Subcutaneous abdominal adipose tissue (tissue), 5 donors: ENCODE results near the gene AGAP1.

Experiments
- H3K27ac ChIP-seq: one replicate; pipeline ENCODE4 v1.7.0; 2013; ENCODE audit warnings: low read depth, mild to moderate bottlenecking, inconsistent platforms, low read length, moderate library complexity
- H3K27me3 ChIP-seq, 5 donors: one replicate each; pipeline ENCODE4 v1.7.0; 2013; ENCODE audit warnings: low read length in 5 of 5, inconsistent platforms in 1 of 5; ENCODE audit not compliant: control insufficient read depth in 5 of 5, insufficient read depth in 4 of 5
- H3K36me3 ChIP-seq, 5 donors: one replicate each; pipeline ENCODE4 v1.7.0; 2013; ENCODE audit warnings: low read length in 5 of 5; ENCODE audit not compliant: control insufficient read depth in 5 of 5, insufficient read depth in 5 of 5
- H3K4me1 ChIP-seq, 5 donors: one replicate each; pipeline ENCODE4 v1.7.0; 2013; ENCODE audit warnings: low read length in 5 of 5, mild to moderate bottlenecking in 3 of 5, moderate library complexity in 1 of 5; ENCODE audit not compliant: control insufficient read depth in 5 of 5, insufficient read depth in 5 of 5
- H3K4me3 ChIP-seq, 5 donors: one replicate each; pipeline ENCODE4 v1.7.0; 2013; ENCODE audit warnings: low read length in 5 of 5, low read depth in 1 of 5
- H3K9ac ChIP-seq, 5 donors: one replicate each; pipeline ENCODE4 v1.7.0; 2013; ENCODE audit warnings: low read length in 5 of 5, mild to moderate bottlenecking in 4 of 5, moderate library complexity in 3 of 5
- H3K9me3 ChIP-seq, 5 donors: one replicate each; pipeline ENCODE4 v1.7.0; 2013; ENCODE audit warnings: low read length in 5 of 5; ENCODE audit not compliant: control insufficient read depth in 5 of 5
- donor health status: healthy.
- donor health status: healthy.
- donor health status: healthy.
- donor health status: healthy.
- donor health status: healthy.

The AGAP1 gene

GRCh38 chr2:235685024-235685721 lies 191.3 kb downstream of the AGAP1 start:
- no peaks in the 10 kb centered on the region for H3K36me3 ChIP-seq
- H3K27me3 ChIP-seq, result peaks cover 0 to 2% (median 0%) of the 10 kb centered on the region in 5 donors
- H3K4me1 ChIP-seq, result peaks cover 4 to 12% (median 9%) of the 10 kb centered on the region in 5 donors
- H3K9ac ChIP-seq, result no peak overlapping the region
- H3K4me3 ChIP-seq, result no peak overlapping the region
- H3K27ac ChIP-seq, result no peak overlapping the region
- no peaks in the 10 kb centered on the region for H3K9me3 ChIP-seq

GRCh38 chr2:235688511-235689426 lies 194.9 kb downstream of the AGAP1 start:
- H3K4me1 ChIP-seq, result peaks cover 4 to 12% (median 9%) of the 10 kb centered on the region in 5 donors

GRCh38 chr2:235689427-235689853 lies 195.6 kb downstream of the AGAP1 start:
- Histone ChIP-seq H3K27ac (no peak overlapping the region), H3K4me1 (peaks cover 4 to 12% (median 9%) of the 10 kb centered on the region in 5 donors), H3K9ac (no peak overlapping the region), H3K27me3 (peaks cover 0 to 2% (median 0%) of the 10 kb centered on the region in 5 donors), H3K4me3 (no peak overlapping the region), H3K36me3 (no peaks in the 10 kb centered on the region), H3K9me3 (no peaks in the 10 kb centered on the region)

More at GRCh38 chr2:235688511-235689426, 194.9 kb downstream of the AGAP1 start:
- Histone ChIP-seq H3K4me3 (no peak overlapping the region), H3K27ac (no peak overlapping the region), H3K27me3 (peaks cover 0 to 2% (median 0%) of the 10 kb centered on the region in 5 donors), H3K9ac (no peak overlapping the region), H3K9me3 (no peaks in the 10 kb centered on the region), H3K36me3 (no peaks in the 10 kb centered on the region)

- no peak overlapping the region for H3K9ac ChIP-seq
- H3K4me1 ChIP-seq, result peaks cover under 1 to 5% (median 2%) of the 10 kb centered on the region in 5 donors
- H3K27ac ChIP-seq, result no peak overlapping the region
- H3K27me3 ChIP-seq, result no peaks in the 10 kb centered on the region
- no peaks in the 10 kb centered on the region for H3K36me3 ChIP-seq
- H3K9me3 ChIP-seq, result no peaks in the 10 kb centered on the region
- H3K4me3 ChIP-seq, result no peak overlapping the region
These were observed 196.4 kb downstream of the AGAP1 start for GRCh38 chr2:235690082-235690808.

- Histone ChIP-seq H3K4me3 (no peak overlapping the region), H3K27me3 (no peaks in the 10 kb centered on the region), H3K9ac (no peak overlapping the region), H3K9me3 (no peaks in the 10 kb centered on the region), H3K27ac (no peak overlapping the region), H3K36me3 (no peaks in the 10 kb centered on the region), H3K4me1 (no peaks in the 10 kb centered on the region)
These were observed 197.1 kb downstream of the AGAP1 start for GRCh38 chr2:235690809-235691450.

- H3K27ac ChIP-seq, result no peak overlapping the region
- H3K9me3 ChIP-seq, result no peaks in the 10 kb centered on the region
- no peaks in the 10 kb centered on the region for H3K36me3 ChIP-seq
- H3K4me3 ChIP-seq, result no peak overlapping the region
- no peaks in the 10 kb centered on the region for H3K4me1 ChIP-seq
- no peaks in the 10 kb centered on the region for H3K27me3 ChIP-seq
- H3K9ac ChIP-seq, result no peak overlapping the region
These were observed 198.2 kb downstream of the AGAP1 start for GRCh38 chr2:235692076-235692475.

- no peaks in the 10 kb centered on the region for H3K4me1 ChIP-seq
- no peak overlapping the region for H3K9ac ChIP-seq
- no peak overlapping the region for H3K4me3 ChIP-seq
These were observed 198.9 kb downstream of the AGAP1 start for GRCh38 chr2:235692671-235693171.

GRCh38 chr2:235693279-235693678 lies 199.4 kb downstream of the AGAP1 start:
- no peak overlapping the region for H3K9ac ChIP-seq
- no peaks in the 10 kb centered on the region for H3K27me3 ChIP-seq
- H3K27ac ChIP-seq, result no peak overlapping the region
- H3K4me1 ChIP-seq, result no peaks in the 10 kb centered on the region
- no peaks in the 10 kb centered on the region for H3K36me3 ChIP-seq
- H3K9me3 ChIP-seq, result no peaks in the 10 kb centered on the region
- H3K4me3 ChIP-seq, result no peak overlapping the region

More at GRCh38 chr2:235692671-235693171, 198.9 kb downstream of the AGAP1 start:
- Histone ChIP-seq H3K36me3 (no peaks in the 10 kb centered on the region), H3K27ac (no peak overlapping the region), H3K9me3 (no peaks in the 10 kb centered on the region), H3K27me3 (no peaks in the 10 kb centered on the region)

- Histone ChIP-seq H3K4me3 (no peak overlapping the region), H3K27ac (no peak overlapping the region), H3K27me3 (no peaks in the 10 kb centered on the region), H3K9me3 (no peaks in the 10 kb centered on the region), H3K9ac (no peak overlapping the region), H3K4me1 (no peaks in the 10 kb centered on the region), H3K36me3 (no peaks in the 10 kb centered on the region)
These were observed 201.1 kb downstream of the AGAP1 start for GRCh38 chr2:235694721-235695601.
